H1 (cell line): ENCODE data around the gene GPD1. TPM values are rescaled to one million over a fixed set of nuclear protein-coding genes. Genes with fewer than 3 reads are reported as not detected.

Source experiments
- CTCF ChIA-PET: fragments of 300-600 bp; sonication (Branson Sonifier 250); formaldehyde crosslinking; loops from one replicate; lab custom pipeline; 2021; ENCODE audit not compliant: partially characterized antibody; lab: Charles Lee
- POLR2A ChIA-PET: fragments of 300-600 bp; sonication (Branson Sonifier 250); formaldehyde crosslinking; loops from one replicate; lab custom pipeline; 2021; ENCODE audit warnings: inconsistent platforms; ENCODE audit not compliant: partially characterized antibody; lab: Charles Lee
- DNase-seq, 2 experiments: peaks; one replicate each; pipeline versions ENCODE4 v3.0.0 to v3.0.0-alpha.2; 2010 to 2022; ENCODE audit warnings: low spot score in 2 of 2, low read depth in 1 of 2, mixed read lengths in 1 of 2
- FAIRE-seq: peaks from 2 replicates; lab custom pipeline; 2011; peaks lifted over from hg19 to GRCh38; lab: Jason Lieb, UNC
- H2AFZ ChIP-seq: 2 replicates; pipeline ENCODE4 v1.8.1; 2012; ENCODE audit warnings: low read length, inconsistent platforms
- H2AK5ac ChIP-seq: 2 replicates; pipeline ENCODE4 v1.6.1; 2013; ENCODE audit warnings: low read depth, low read length
- H2BK120ac ChIP-seq: replicated peaks from 2 replicates; pipeline ENCODE3; 2013; ENCODE audit warnings: low read depth, low read length, inconsistent platforms
- H2BK12ac ChIP-seq: 2 replicates; pipeline ENCODE4 v1.6.1; 2013; ENCODE audit warnings: low read depth, low read length
- H2BK15ac ChIP-seq: 2 replicates; pipeline ENCODE4 v1.6.1; 2013; ENCODE audit warnings: low read length
- H2BK20ac ChIP-seq: 2 replicates; pipeline ENCODE4 v1.6.1; 2013; ENCODE audit warnings: low read length
- H2BK5ac ChIP-seq: 2 replicates; pipeline ENCODE4 v1.6.1; 2013; ENCODE audit warnings: low read depth, low read length
- H3K14ac ChIP-seq: 2 replicates; pipeline ENCODE4 v1.6.1; 2013; ENCODE audit warnings: inconsistent platforms; ENCODE audit not compliant: insufficient read length
- H3K18ac ChIP-seq: 2 replicates; pipeline ENCODE4 v1.6.1; 2013; ENCODE audit warnings: low read length; ENCODE audit errors: extremely low read depth
- H3K23ac ChIP-seq: 2 replicates; pipeline ENCODE4 v1.6.1; 2013; ENCODE audit warnings: inconsistent platforms; ENCODE audit not compliant: insufficient read length
- H3K23me2 ChIP-seq: 2 replicates; pipeline ENCODE4 v1.6.1; 2013; ENCODE audit warnings: low read depth, low read length
- H3K27ac ChIP-seq: 2 replicates; pipeline ENCODE4 v1.6.1; 2011; ENCODE audit warnings: low read depth, low read length, inconsistent platforms
- H3K27me3 ChIP-seq, 4 experiments: replicated peaks in 1 of 4; 1 replicate in 1 of 4; 2 replicates in 3 of 4; pipeline versions ENCODE4 v1.6.1 to v1.8.1; 2011 to 2013; ENCODE audit warnings: low read length in 3 of 4, mild to moderate bottlenecking in 3 of 4, inconsistent platforms in 2 of 4, mixed read lengths in 2 of 4, moderate library complexity in 1 of 4; ENCODE audit not compliant: control insufficient read depth in 3 of 4, insufficient read depth in 3 of 4; ENCODE audit errors: extremely low read depth in 1 of 4
- H3K36me3 ChIP-seq, 4 experiments: 2 replicates each; pipeline versions ENCODE4 v1.6.1 to v1.8.1; 2011 to 2013; ENCODE audit warnings: mild to moderate bottlenecking in 4 of 4, low read length in 3 of 4, moderate library complexity in 2 of 4, control low read depth in 1 of 4, inconsistent platforms in 1 of 4; ENCODE audit not compliant: insufficient read depth in 4 of 4, control insufficient read depth in 2 of 4
- H3K4ac ChIP-seq: replicated peaks from 2 replicates; pipeline ENCODE3; 2013; ENCODE audit warnings: low read length, low read depth, mixed read lengths, inconsistent platforms; ENCODE audit not compliant: insufficient read length
- H3K4me1 ChIP-seq, 4 experiments: replicated peaks in 1 of 4; 1 replicate in 1 of 4; 2 replicates in 3 of 4; pipeline versions ENCODE4 v1.6.1 to v1.8.1; 2011 to 2013; ENCODE audit warnings: low read length in 3 of 4, inconsistent platforms in 2 of 4, mixed read lengths in 1 of 4; ENCODE audit not compliant: insufficient read depth in 4 of 4, control insufficient read depth in 3 of 4
- H3K4me2 ChIP-seq, 2 experiments: 2 replicates each; pipeline versions ENCODE4 v1.6.1 to v1.8.1; 2011 to 2013; ENCODE audit warnings: low read depth in 2 of 2, low read length in 2 of 2, control low read depth in 1 of 2, inconsistent platforms in 1 of 2, mild to moderate bottlenecking in 1 of 2; ENCODE audit not compliant: insufficient read depth in 1 of 2
- H3K4me3 ChIP-seq, 4 experiments: fragments of 200-600, 300-600 bp in 1 of 4; sonication (generic), shearing (Covaris generic), sonication (Bioruptor Twin) in 1 of 4; 2 replicates each; pipeline versions ENCODE4 v1.5.1 to v1.8.1; 2011 to 2016; ENCODE audit warnings: low read length in 4 of 4, low read depth in 3 of 4, control low read depth in 2 of 4, inconsistent platforms in 2 of 4, mild to moderate bottlenecking in 2 of 4, mixed read lengths in 1 of 4, moderate library complexity in 1 of 4; ENCODE audit not compliant: insufficient read depth in 2 of 4; ENCODE audit errors: extremely low read depth in 1 of 4
- H3K56ac ChIP-seq: replicated peaks from 2 replicates; pipeline ENCODE3; 2013; ENCODE audit warnings: low read depth, mild to moderate bottlenecking, mixed read lengths, low read length, inconsistent platforms; ENCODE audit not compliant: insufficient read length
- H3K79me1 ChIP-seq: 2 replicates; pipeline ENCODE4 v1.6.1; 2013; ENCODE audit warnings: low read depth, low read length, control low read depth
- H3K79me2 ChIP-seq, 2 experiments: 2 replicates each; pipeline versions ENCODE4 v1.6.1 to v1.8.1; 2012 to 2013; ENCODE audit warnings: low read length in 2 of 2, mild to moderate bottlenecking in 2 of 2, inconsistent platforms in 1 of 2; ENCODE audit not compliant: insufficient read depth in 2 of 2, control insufficient read depth in 1 of 2
- H3K9ac ChIP-seq, 4 experiments: replicated peaks in 1 of 4; 1 replicate in 1 of 4; 2 replicates in 3 of 4; pipeline versions ENCODE4 v1.6.1 to v1.8.1; 2011 to 2013; ENCODE audit warnings: low read depth in 3 of 4, low read length in 3 of 4, control low read depth in 2 of 4, mild to moderate bottlenecking in 2 of 4, moderate library complexity in 2 of 4, inconsistent platforms in 1 of 4; ENCODE audit errors: extremely low read depth in 1 of 4
- H3K9me3 ChIP-seq, 2 experiments: 2 replicates each; pipeline versions ENCODE4 v1.6.1 to v1.8.1; 2012 to 2013; ENCODE audit warnings: mild to moderate bottlenecking in 2 of 2, moderate library complexity in 2 of 2, control low read depth in 1 of 2, inconsistent platforms in 1 of 2, low read depth in 1 of 2, low read length in 1 of 2, mixed read lengths in 1 of 2; ENCODE audit not compliant: insufficient read depth in 2 of 2
- H4K20me1 ChIP-seq, 2 experiments: replicated peaks in 1 of 2; 2 replicates each; pipeline versions ENCODE3 to v1.8.1; 2011 to 2013; ENCODE audit warnings: inconsistent platforms in 2 of 2, low read length in 2 of 2, mild to moderate bottlenecking in 1 of 2; ENCODE audit not compliant: insufficient read depth in 2 of 2, control insufficient read depth in 1 of 2
- H4K5ac ChIP-seq: 2 replicates; pipeline ENCODE4 v1.6.1; 2013; ENCODE audit warnings: low read length, low read depth, mixed read lengths, inconsistent platforms; ENCODE audit not compliant: insufficient read length
- H4K8ac ChIP-seq: 2 replicates; pipeline ENCODE4 v1.8.0; 2013; ENCODE audit warnings: mild to moderate bottlenecking, moderate library complexity, low read length, inconsistent platforms; ENCODE audit not compliant: insufficient read depth; ENCODE audit errors: extremely low read depth
- H4K91ac ChIP-seq: replicated peaks from 2 replicates; pipeline ENCODE3; 2013; ENCODE audit warnings: low read length, mixed read lengths, inconsistent platforms; ENCODE audit not compliant: insufficient read length
- PHF8 ChIP-seq: fragments of 200-600 bp; sonication (generic); conservative IDR thresholded peaks from 2 replicates; pipeline ENCODE4 v1.7.1; 2012; ENCODE audit warnings: low read depth, mild to moderate bottlenecking, inconsistent platforms, low read length, moderate library complexity
- WGBS, 2 experiments: shearing (Covaris generic) in 1 of 2; methylation state at CpG; one replicate each; pipeline versions ENCODE4 v1.1.6 to v1.1.7; 2013 to 2015; ENCODE audit warnings: low lambda C conversion rate in 2 of 2, mixed read lengths in 2 of 2, inconsistent platforms in 1 of 2, low coverage in 1 of 2, missing lambda C conversion rate in 1 of 2; ENCODE audit not compliant: insufficient replicate concordance in 2 of 2, insufficient coverage in 1 of 2, insufficient read length in 1 of 2; ENCODE audit errors: extremely low coverage in 1 of 2, missing lambda C conversion rate in 1 of 2; 5-methylcytosine and 5-hydroxymethylcytosine counted together
- polyA plus RNA-seq, 7 experiments: library from polyadenylated mRNA; depleted of rRNA in 3 of 7; stranded (reverse) in 5 of 7; unstranded in 2 of 7; fragments of >200 nt in 5 of 7; fragments of 200-250 nt in 2 of 7; gene quantifications; 1 replicate in 5 of 7; 2 replicates in 1 of 7; 4 replicates in 1 of 7; pipeline versions ENCODE4 v1.2.1 to v1.2.3, GENCODE V29; 2011 to 2013; ENCODE audit warnings: missing spikeins in 2 of 7, mixed read lengths in 2 of 7
- total RNA-seq: library from RNA; stranded (reverse); fragmentation: NEBNext Ultra II Directional; extraction: Animal tissue kit (Norgen Biotek cat#: 25700); gene quantifications from 2 replicates; pipeline ENCODE4 v1.2.1, GENCODE V29; 2021

The GPD1 gene
- total and polyA plus RNA-seq, 2 of the 8 experiments (the other 6 are each of a cell fraction or from before 2014, with no cell fraction given) = 0.45 to 0.74 TPM

DNA sequence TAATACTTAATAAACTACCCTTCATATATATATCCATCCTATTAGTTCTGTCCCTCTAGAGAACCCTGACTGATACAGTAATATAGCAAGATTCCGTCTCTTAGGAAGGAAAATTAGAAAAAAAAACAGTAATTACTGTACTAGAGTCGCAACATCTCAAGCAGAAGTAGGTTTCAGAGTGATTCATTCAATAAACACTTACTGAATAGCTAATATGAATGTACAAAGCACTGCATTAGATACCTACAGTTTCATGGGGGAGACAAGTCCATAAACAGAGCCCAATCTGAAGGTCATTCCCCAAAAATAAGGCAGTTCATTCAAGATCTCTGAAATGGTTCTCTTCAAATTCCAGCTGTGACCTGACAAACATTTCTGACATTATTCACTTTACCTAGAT, 53.5 kb downstream of the GPD1 start:
- H3K23me2 ChIP-seq = no peaks in the 10 kb centered on the region
- H2BK5ac ChIP-seq = no peak overlapping the region
- no peaks in the 10 kb centered on the region for H3K9me3 ChIP-seq
- H2AFZ ChIP-seq = no peak overlapping the region
- no peak for FAIRE-seq
- H3K23ac ChIP-seq = no peak overlapping the region
- H3K4ac ChIP-seq = no peak overlapping the region
- H3K4me1 ChIP-seq = no peaks in the 10 kb centered on the region
- H4K5ac ChIP-seq = no peak overlapping the region
- no peak overlapping the region for H2BK120ac ChIP-seq
- no peak overlapping the region for H2AK5ac ChIP-seq
- H2BK12ac ChIP-seq = no peak overlapping the region
- no peak overlapping the region for H3K56ac ChIP-seq
- no peak overlapping the region for H3K14ac ChIP-seq
- H3K9ac ChIP-seq = no peak overlapping the region
- H4K91ac ChIP-seq = no peak overlapping the region
- whole genome bisulfite sequencing, 2 experiments = 100% methylated on average over 2 of the region's 2 CpGs; no CpG with 5 or more reads in 1 of the 2 experiments
- no peak overlapping the region for H3K4me2 ChIP-seq
- no peak overlapping the region for H3K4me3 ChIP-seq
- TF ChIP-seq PHF8 = no peak
- ChIA-PET POLR2A (interaction anchor here (0.5 to 2.1 kb wide), 6 partner anchors 10 to 318 kb away, joined by 3 to 11 read pairs (median 3); partner anchors contain the start of genes CERS5 and SMARCD1), CTCF (interaction anchor here (0.7 to 1.5 kb wide), 7 partner anchors 9 to 83 kb away, joined by 3 to 6 read pairs (median 4); partner anchors contain the start of gene CERS5)
- peaks cover 2% of the 10 kb centered on the region; the same call in 1 of the 2 replicates for H3K79me1 ChIP-seq
- H2BK15ac ChIP-seq = no peak overlapping the region
- H4K20me1 ChIP-seq = peaks cover 0 to 2% of the 10 kb centered on the region in 2 experiments
- H4K8ac ChIP-seq = no peak overlapping the region
- DNase-seq = no peak
- peaks cover 0 to 70% of the 10 kb centered on the region in 2 experiments; a peak in 3 of 4 replicates for H3K79me2 ChIP-seq
- peaks cover 0 to 4% (median 0%) of the 10 kb centered on the region in 4 experiments; a peak in 1 of 8 replicates for H3K36me3 ChIP-seq
- no peak overlapping the region for H2BK20ac ChIP-seq
- no peaks in the 10 kb centered on the region for H3K27me3 ChIP-seq
- no peak overlapping the region for H3K27ac ChIP-seq
- no peak overlapping the region for H3K18ac ChIP-seq
